Cardiac muscle cell (in vitro differentiated cells and primary cell): ENCODE results near the gene SLC30A4. TPM values are rescaled to one million over a fixed set of nuclear protein-coding genes. Genes with fewer than 3 reads are reported as not detected.
A peak's percentile ranks its signal among the peaks of the same experiment; 100 is the strongest.

ENCODE experiments used
- DNase-seq, 2 donors: peaks; one replicate each; pipeline versions ENCODE4 v3.0.0 to v3.0.0-alpha.2; 2010 to 2017; ENCODE audit warnings: low read depth in 1 of 2, low spot score in 1 of 2
- H3K27ac ChIP-seq: fragments of 200-600 bp; sonication (generic); 2 replicates; pipeline ENCODE4 v1.5.1; 2016
- H3K27me3 ChIP-seq: fragments of 200-600 bp; sonication (generic); 2 replicates; pipeline ENCODE4 v1.6.0; 2016; ENCODE audit warnings: control low read depth
- H3K36me3 ChIP-seq: fragments of 200-600 bp; sonication (generic); 2 replicates; pipeline ENCODE4 v1.5.1; 2016; ENCODE audit warnings: control low read depth
- H3K4me1 ChIP-seq: fragments of 200-600 bp; sonication (generic); 2 replicates; pipeline ENCODE4 v1.8.1; 2017; ENCODE audit warnings: low read depth, mild to moderate bottlenecking, mixed run types
- H3K4me3 ChIP-seq: fragments of 200-600 bp; sonication (generic); 2 replicates; pipeline ENCODE4 v1.5.1; 2016; ENCODE audit warnings: mild to moderate bottlenecking
- H3K9me3 ChIP-seq: fragments of 200-600 bp; sonication (generic); 2 replicates; pipeline ENCODE4 v1.5.1; 2017; ENCODE audit warnings: low read depth, mild to moderate bottlenecking, control low read depth
- polyA plus RNA-seq: library from polyadenylated mRNA; unstranded; fragments of >200 nt; fragmentation: Nextera tagmentation; extraction: Ambion mirVana; gene quantifications from 2 replicates; pipeline ENCODE4 v1.2.1, GENCODE V29; 2016
- total RNA-seq: library from RNA; depleted of rRNA; stranded (reverse); fragments of >200 nt; gene quantifications from 2 replicates; pipeline ENCODE4 v1.2.3, GENCODE V29; 2016
- TF ChIP-seq, protein P1 (sequence below): IDR thresholded peaks from 2 replicates; pipeline ENCODE4 v1.5.1; 2012; ENCODE audit warnings: low read depth, mild to moderate bottlenecking, low read length

SLC30A4 gene
- total and polyA plus RNA-seq, 2 experiments from 2014 or later, result 1.4 to 3.1 TPM

DNA sequence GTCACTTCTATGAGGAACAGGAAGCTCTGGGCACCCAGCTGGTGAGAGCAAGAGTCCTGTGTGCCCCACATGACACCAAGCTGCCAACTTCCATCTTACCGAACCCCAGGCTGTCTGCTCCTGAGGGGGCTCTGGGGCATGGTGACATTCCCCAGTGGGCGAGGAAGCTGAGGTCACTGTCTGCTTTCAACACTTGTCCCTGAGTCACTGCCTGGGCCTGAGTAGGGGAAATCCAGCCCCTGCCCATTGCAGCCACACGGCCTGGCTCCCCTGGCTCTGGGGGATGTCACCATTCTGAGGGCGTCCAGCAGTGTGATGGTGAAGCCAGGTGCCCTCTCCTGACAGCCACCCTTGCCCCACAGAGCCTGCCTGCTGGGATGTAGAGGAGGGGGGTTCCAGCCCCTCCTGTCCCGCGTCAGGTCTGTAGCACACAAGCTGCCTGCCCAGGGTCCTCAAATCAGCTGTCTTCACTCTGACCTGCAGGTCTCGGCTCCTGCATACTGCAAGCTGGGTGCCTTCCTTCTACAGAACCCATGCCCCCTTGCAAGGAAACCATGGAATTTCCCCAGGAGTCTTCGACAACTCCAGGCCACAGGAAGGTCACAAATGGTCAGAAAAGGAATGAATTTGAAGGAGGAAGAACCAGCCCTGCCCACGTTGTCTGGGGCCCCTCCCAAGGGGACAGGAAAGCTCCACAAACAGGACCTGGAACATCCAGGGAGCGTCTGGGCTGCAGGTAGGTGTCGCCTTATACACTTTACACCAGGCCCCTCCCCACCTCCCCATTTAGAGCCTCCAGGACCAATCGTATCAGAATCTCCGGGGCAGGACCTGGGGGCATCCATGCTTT, 74.3 kb downstream of the SLC30A4 start:
- no peak overlapping the region for H3K27ac ChIP-seq
- TF ChIP-seq, protein P1, sequence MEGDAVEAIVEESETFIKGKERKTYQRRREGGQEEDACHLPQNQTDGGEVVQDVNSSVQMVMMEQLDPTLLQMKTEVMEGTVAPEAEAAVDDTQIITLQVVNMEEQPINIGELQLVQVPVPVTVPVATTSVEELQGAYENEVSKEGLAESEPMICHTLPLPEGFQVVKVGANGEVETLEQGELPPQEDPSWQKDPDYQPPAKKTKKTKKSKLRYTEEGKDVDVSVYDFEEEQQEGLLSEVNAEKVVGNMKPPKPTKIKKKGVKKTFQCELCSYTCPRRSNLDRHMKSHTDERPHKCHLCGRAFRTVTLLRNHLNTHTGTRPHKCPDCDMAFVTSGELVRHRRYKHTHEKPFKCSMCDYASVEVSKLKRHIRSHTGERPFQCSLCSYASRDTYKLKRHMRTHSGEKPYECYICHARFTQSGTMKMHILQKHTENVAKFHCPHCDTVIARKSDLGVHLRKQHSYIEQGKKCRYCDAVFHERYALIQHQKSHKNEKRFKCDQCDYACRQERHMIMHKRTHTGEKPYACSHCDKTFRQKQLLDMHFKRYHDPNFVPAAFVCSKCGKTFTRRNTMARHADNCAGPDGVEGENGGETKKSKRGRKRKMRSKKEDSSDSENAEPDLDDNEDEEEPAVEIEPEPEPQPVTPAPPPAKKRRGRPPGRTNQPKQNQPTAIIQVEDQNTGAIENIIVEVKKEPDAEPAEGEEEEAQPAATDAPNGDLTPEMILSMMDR, result no peak
- no peaks in the 10 kb centered on the region for H3K4me1 ChIP-seq
- no peaks in the 10 kb centered on the region for H3K27me3 ChIP-seq
- no peaks in the 10 kb centered on the region for H3K36me3 ChIP-seq
- H3K4me3 ChIP-seq, result no peak overlapping the region
- H3K9me3 ChIP-seq, result no peaks in the 10 kb centered on the region
- no peak for DNase-seq

DNA sequence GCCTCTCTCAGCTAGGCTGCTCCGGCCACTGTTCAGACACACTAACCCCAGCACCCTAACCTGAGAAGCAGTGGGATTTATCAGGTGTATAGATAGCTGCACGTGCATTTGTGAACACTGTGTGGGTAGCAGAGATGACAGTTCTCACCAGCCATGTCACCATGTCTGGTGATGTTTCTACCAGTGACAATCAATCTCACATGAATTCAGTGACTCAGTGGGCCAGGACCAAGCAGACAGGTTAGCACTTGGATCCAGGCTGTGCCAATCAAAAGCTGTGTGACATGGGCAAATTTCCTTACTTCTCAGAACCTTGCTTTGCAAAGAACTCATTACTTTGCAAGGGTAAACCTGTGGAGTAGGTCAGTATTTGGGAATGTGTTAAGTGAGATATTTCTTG, 78.9 kb downstream of the SLC30A4 start:
- Histone ChIP-seq H3K27ac (no peak overlapping the region), H3K9me3 (no peaks in the 10 kb centered on the region), H3K4me1 (no peaks in the 10 kb centered on the region), H3K4me3 (no peak overlapping the region), H3K36me3 (no peaks in the 10 kb centered on the region), H3K27me3 (no peaks in the 10 kb centered on the region)
- TF ChIP-seq, protein P1, result no peak
- DNase-seq, result no peak

DNA sequence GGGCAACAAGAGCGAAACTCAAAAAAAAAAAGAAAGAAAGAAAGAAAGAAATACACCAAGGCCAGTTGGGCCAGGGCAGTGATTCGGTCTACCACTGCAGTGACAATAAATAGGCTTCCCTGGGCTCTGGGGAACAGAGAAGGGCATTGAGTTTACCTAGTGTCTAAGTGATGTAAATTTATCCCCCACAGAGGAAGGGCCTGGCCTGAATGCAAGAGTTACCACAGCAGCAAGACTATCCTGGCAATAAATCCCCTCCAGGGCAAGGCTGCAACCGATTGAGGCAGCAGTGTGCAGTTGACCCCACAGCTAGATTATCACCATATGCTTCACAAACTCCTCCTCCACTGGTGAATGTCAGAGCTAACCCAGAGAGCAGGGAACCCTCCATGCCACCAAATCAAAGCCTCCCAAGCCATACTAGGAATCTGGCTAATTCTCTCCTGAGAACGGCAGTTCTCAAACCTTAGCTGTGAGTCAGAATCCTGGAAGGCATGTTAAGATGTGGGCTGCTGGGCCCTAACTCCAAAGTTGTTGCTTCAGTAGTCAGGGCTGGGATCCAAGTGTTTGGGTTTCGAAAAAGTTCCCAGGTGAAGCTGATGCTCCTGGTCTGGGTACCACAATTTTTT, 79.9 kb downstream of the SLC30A4 start:
- TF ChIP-seq, protein P1, result no peak
- DNase-seq, result peak in 1 of 2 donors; percentile 57
- no peak overlapping the region for H3K4me3 ChIP-seq
- no peak overlapping the region for H3K27ac ChIP-seq
- no peaks in the 10 kb centered on the region for H3K4me1 ChIP-seq
- no peaks in the 10 kb centered on the region for H3K36me3 ChIP-seq
- no peaks in the 10 kb centered on the region for H3K9me3 ChIP-seq
- H3K27me3 ChIP-seq, result no peaks in the 10 kb centered on the region

DNA sequence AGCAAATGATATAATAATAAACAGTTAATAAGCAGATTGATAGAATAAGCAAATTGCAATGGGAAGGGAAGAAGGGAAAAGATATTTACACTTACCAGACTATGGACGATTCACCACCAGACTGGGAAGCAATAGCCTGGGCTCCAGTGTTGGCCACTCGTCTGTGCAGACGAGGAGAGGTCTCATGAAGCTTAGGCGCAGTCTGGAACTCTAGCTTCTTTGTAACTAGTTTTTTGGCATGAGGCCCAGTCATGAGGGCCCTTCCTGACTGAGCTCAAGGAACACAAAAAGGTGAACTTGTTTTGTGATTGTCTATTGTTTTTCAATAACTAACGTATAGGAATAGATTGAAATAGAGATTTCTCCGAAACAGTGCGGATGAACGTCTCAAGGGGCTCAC, 80.9 kb downstream of the SLC30A4 start:
- H3K27me3 ChIP-seq, result no peaks in the 10 kb centered on the region
- peak in 1 of 2 donors; percentile 49 for DNase-seq
- TF ChIP-seq, protein P1, result no peak
- H3K27ac ChIP-seq, result no peak overlapping the region
- H3K36me3 ChIP-seq, result no peaks in the 10 kb centered on the region
- no peak overlapping the region for H3K4me3 ChIP-seq
- H3K4me1 ChIP-seq, result no peaks in the 10 kb centered on the region
- H3K9me3 ChIP-seq, result no peaks in the 10 kb centered on the region

DNA sequence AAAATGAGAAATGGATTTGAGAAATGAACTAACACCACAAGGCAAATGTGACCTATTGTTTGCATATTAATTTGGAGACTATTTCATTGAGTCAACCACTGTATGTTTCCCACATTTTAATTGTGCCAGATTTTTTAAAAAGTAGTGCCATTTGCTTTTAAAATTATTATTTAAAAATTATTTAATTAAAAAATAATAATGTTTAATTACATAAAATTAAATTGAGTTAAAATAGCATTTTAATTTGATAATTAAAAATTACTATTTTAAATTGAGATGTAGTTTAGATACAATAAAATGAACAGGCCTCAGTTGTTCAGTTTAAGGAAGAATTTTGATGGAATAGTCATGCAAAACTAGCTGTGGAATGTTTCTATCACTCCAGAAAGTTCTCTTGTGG, 81.5 kb downstream of the SLC30A4 start:
- no peak for DNase-seq
- TF ChIP-seq, protein P1, result no peak
- H3K27me3 ChIP-seq, result no peaks in the 10 kb centered on the region
- no peak overlapping the region for H3K27ac ChIP-seq
- no peak overlapping the region for H3K4me3 ChIP-seq
- no peaks in the 10 kb centered on the region for H3K4me1 ChIP-seq
- no peaks in the 10 kb centered on the region for H3K36me3 ChIP-seq
- no peaks in the 10 kb centered on the region for H3K9me3 ChIP-seq
